Small intestine (tissue), 7 donors: ENCODE data around the gene F2RL1. TPM values are rescaled to one million over a fixed set of nuclear protein-coding genes. Genes with fewer than 3 reads are reported as not detected.
A peak's percentile ranks its signal among the peaks of the same experiment; 100 is the strongest.
"Not testable (repeated sequence)": the region's sequence is repeated elsewhere in the genome, so short reads cannot be mapped to it uniquely, and the experiment has no call there.

Experiments used
- DNase-seq, 2 donors: peaks; one replicate each; pipeline versions ENCODE4 v3.0.0 to v3.0.0-alpha.2; 2013
- FAIRE-seq: peaks from 2 replicates; lab custom pipeline; 2012; peaks lifted over from hg19 to GRCh38; lab: Jason Lieb, UNC
- H3K27ac ChIP-seq, 3 donors: one replicate each; pipeline ENCODE4 v1.5.1; 2013; ENCODE audit warnings: low read length in 2 of 3, mild to moderate bottlenecking in 2 of 3, control low read depth in 1 of 3, inconsistent platforms in 1 of 3, low read depth in 1 of 3, moderate library complexity in 1 of 3
- H3K27me3 ChIP-seq, 3 donors: one replicate each; pipeline ENCODE4 v1.6.1; 2013; ENCODE audit warnings: low read length in 3 of 3, inconsistent platforms in 1 of 3; ENCODE audit not compliant: control insufficient read depth in 3 of 3, insufficient read depth in 3 of 3
- H3K36me3 ChIP-seq, 3 donors: one replicate each; pipeline ENCODE4 v1.6.1; 2013; ENCODE audit warnings: low read length in 3 of 3, inconsistent platforms in 1 of 3, low read depth in 1 of 3, mild to moderate bottlenecking in 1 of 3, moderate library complexity in 1 of 3; ENCODE audit not compliant: control insufficient read depth in 3 of 3, insufficient read depth in 2 of 3
- H3K4me1 ChIP-seq, 3 donors: one replicate each; pipeline ENCODE4 v1.6.1; 2013; ENCODE audit warnings: low read length in 2 of 3, inconsistent platforms in 1 of 3, low read depth in 1 of 3, mild to moderate bottlenecking in 1 of 3, moderate library complexity in 1 of 3; ENCODE audit not compliant: control insufficient read depth in 3 of 3, insufficient read depth in 2 of 3
- H3K4me3 ChIP-seq, 3 donors: one replicate each; pipeline ENCODE4 v1.5.1; 2013; ENCODE audit warnings: low read length in 3 of 3, control low read depth in 1 of 3, inconsistent platforms in 1 of 3, low read depth in 1 of 3, mild to moderate bottlenecking in 1 of 3, moderate library complexity in 1 of 3
- H3K9me3 ChIP-seq, 2 donors: one replicate each; pipeline ENCODE4 v1.6.1; 2013; ENCODE audit warnings: low read depth in 1 of 2, low read length in 1 of 2; ENCODE audit not compliant: control insufficient read depth in 2 of 2, insufficient read depth in 1 of 2
- WGBS, 3 donors: extraction: QIAGEN DNeasy Blood & Tissue Kit; methylation state at CpG; one replicate each; pipeline ENCODE4 v1.1.7; 2013; 5-methylcytosine and 5-hydroxymethylcytosine counted together
- polyA plus RNA-seq, 4 donors: library from polyadenylated mRNA; stranded (reverse) in 3 of 4; unstranded in 1 of 4; fragments of 200-250 nt in 3 of 4; fragments of 120-200 nt in 1 of 4; gene quantifications; one replicate each; pipeline versions ENCODE4 v1.2.1 to v1.2.3, GENCODE V29; 2013
- donor health status: healthy with polysubstance abuse.
- donor health status: control.
- donor health status: control.
- donor health status: Bipolar disorder and iron deficiency.
- donor health status: healthy.

The F2RL1 gene
- polyA plus RNA-seq, 4 donors: 33.0 to 135 (median 36.8) TPM

DNA sequence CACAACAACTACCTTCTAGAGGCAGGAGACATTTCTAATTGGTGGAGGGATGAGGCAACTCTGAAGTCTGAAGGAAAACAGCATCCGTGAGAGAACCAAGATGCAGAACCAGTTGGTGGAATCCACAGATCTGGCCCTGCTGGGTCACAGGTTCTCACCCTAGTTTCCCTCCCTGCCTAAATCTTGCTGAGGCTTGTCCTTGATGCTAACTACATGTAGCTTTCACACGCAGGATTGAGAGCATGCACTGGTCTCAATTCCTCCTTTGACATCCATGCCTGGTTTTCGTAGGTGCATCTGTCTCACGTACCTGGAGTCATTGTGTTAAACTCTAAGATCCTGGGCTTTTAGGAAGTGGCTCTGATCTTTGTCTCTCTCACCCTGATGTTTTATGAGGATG lies 9.7 kb upstream of the F2RL1 start:
- 89 to 92% (median 90%) methylated on average over 4 of the region's 4 CpGs for WGBS, 3 donors
- Histone ChIP-seq H3K27me3 (no peaks in the 10 kb centered on the region), H3K9me3 (peaks cover 0 to 2% of the 10 kb centered on the region in 2 donors), H3K4me1 (peaks cover 0 to 14% (median 0%) of the 10 kb centered on the region in 3 donors), H3K4me3 (no peak overlapping the region), H3K36me3 (no peaks in the 10 kb centered on the region), H3K27ac (no peak overlapping the region)
- no peak for FAIRE-seq
- no peak for DNase-seq

DNA sequence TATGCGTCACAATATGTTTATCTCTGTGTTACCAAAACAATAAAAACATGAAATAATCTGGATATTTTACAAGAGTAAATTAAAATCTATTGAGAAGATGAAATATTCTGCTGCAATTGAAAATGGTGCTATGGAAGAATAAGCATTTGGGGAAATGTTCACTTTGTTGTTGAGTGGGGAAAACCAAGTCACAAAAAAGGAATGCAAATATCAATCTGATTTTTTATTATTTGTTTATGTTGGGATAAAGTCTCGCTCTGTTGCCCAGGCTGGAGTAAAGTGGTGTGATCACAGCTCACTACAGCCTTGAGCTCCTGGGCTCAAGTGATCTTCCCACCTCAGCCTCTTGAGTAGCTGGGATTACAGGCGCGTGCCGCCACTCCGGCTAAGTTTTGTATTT lies 8.6 kb upstream of the F2RL1 start:
- 92 to 97% (median 93%) methylated on average over 6 of the region's 6 CpGs for WGBS, 3 donors
- Histone ChIP-seq H3K27me3 (no peaks in the 10 kb centered on the region), H3K36me3 (no peaks in the 10 kb centered on the region), H3K4me3 (no peak overlapping the region), H3K9me3 (peaks cover 0 to 2% of the 10 kb centered on the region in 2 donors), H3K27ac (no peak overlapping the region), H3K4me1 (peaks cover 0 to 6% (median 0%) of the 10 kb centered on the region in 3 donors)
- no peak for FAIRE-seq
- DNase-seq: no peak

DNA sequence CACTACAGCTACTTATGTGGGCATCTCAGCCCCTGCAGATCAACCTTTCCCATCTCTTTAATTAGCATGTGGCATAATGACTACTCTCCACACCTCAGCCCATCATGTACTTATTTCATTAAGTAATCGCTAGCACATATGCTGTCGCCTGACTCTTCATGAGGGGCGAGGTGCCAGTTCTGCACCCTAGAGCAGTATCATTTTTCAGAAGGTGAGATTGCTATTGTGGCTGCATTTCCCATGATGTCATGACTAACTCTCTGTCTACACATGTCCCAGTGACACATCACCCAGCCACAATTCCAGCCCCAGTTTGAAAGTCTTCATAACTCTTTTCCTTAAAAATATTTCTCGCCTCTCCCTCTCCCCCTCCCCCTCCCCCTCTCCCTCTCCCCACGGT lies 7.6 kb upstream of the F2RL1 start:
- WGBS, 3 donors: 96 to 98% (median 97%) methylated on average over 5 of the region's 5 CpGs
- no peak overlapping the region for H3K27ac ChIP-seq

DNA sequence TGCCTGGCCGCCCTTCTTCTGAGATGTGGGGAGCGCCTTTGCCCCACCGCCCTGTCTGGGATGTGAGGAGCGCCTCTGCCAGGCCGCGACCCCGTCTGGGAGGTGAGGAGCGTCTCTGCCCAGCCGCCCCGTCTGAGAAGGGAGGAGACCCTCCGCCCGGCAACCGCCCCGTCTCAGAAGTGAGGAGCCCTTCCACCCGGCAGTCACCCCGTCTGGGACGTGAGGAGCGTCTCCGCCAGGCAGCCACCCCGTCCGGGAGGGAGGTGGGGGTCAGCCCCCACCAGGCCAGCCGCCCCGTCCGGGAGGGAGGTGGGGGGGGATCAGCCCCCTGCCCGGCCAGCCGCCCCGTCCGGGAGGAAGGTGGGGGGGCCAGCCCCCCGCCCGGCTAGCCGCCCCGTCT lies 6.6 kb upstream of the F2RL1 start:
- H3K27ac ChIP-seq, FAIRE-seq, DNase-seq, H3K4me1 ChIP-seq, H3K27me3 ChIP-seq, H3K36me3 ChIP-seq, H3K9me3 ChIP-seq, H3K4me3 ChIP-seq: not testable (repeated sequence)
- 96 to 97% (median 96%) methylated on average over 13 to 32 of the region's 32 CpGs for WGBS, 3 donors

More for the DNA sequence above, 7.6 kb upstream of the F2RL1 start:
- H3K4me3 ChIP-seq: no peak overlapping the region
- no peaks in the 10 kb centered on the region for H3K36me3 ChIP-seq
- peaks cover 0 to 3% (median 0%) of the 10 kb centered on the region in 3 donors for H3K4me1 ChIP-seq
- H3K9me3 ChIP-seq: peaks cover 0 to 2% of the 10 kb centered on the region in 2 donors
- DNase-seq (no peak), FAIRE-seq (no peak)
- H3K27me3 ChIP-seq: no peaks in the 10 kb centered on the region

DNA sequence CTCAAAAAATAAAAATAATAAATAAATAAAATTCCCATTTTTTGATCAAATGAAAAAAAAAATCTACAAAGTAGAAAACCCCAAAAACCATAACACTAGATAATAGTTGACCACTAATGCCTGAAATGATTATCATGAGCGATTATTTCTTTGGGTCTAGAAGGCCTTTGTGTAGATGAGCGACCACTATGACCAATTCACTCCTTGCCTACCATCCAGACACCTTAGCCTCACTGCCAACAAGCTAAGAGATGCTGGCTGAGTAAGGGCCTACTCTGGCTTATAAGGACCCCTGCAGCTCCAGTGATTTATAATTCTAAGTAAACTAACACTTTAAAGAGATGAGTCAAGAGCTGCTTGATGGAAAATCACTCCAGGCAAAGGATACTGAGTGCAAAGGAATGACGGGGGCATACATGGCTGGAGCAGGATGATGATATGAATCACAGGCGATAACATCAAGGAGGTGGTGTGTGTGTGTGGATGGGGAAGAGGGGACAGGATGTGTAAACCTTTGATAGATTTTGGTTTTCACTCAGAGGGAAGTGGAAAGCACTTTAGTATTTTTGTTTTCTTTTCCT lies 4.8 kb upstream of the F2RL1 start:
- no peak overlapping the region for H3K4me3 ChIP-seq
- WGBS, 3 donors: 81 to 93% (median 89%) methylated on average over 4 of the region's 4 CpGs
- peaks cover 0 to 2% of the 10 kb centered on the region in 2 donors for H3K9me3 ChIP-seq
- no peaks in the 10 kb centered on the region for H3K36me3 ChIP-seq
- FAIRE-seq: no peak
- H3K27ac ChIP-seq: no peak overlapping the region
- no peak for DNase-seq
- H3K27me3 ChIP-seq: peaks cover 0 to 4% (median 2%) of the 10 kb centered on the region in 3 donors
- peaks cover 0 to 5% (median 2%) of the 10 kb centered on the region in 3 donors for H3K4me1 ChIP-seq

DNA sequence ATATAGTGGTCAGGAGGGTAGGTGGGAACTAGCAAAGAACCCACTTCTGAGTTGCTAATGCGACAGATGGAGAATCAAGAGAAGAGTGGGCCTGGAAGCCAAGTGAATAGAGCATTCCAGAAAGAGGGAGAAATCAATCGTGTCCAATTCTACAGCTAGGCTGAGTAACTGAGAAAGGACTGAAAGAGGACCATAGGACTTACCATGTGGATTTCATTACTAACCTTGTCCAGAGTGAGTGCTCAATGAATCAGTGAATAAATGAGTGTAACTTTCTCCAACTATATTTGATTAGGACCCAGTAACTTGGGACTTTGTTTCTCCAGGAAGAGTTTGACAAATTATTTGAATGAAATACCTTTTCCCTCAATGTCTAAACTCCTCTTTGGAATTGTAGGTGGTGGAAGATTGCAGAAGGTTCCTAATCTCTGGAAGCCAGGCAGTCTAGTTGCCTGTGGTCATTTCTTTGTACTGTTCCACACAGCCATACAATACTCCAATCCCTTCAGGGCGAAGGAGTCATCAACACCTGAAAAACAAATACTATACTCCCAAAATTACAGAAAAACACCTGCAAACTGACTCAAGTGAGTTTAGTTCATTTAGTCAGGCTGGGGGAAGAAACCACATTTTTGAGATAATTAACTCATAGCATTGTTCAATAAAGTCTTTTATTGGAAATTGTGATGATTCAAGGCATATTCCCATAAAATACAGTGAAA lies 2.6 kb upstream of the F2RL1 start:
- Histone ChIP-seq H3K36me3 (no peaks in the 10 kb centered on the region), H3K9me3 (peaks cover 0 to under 1% of the 10 kb centered on the region in 2 donors), H3K27me3 (peaks cover 0 to 9% (median 2%) of the 10 kb centered on the region in 3 donors), H3K4me3 (no peak overlapping the region), H3K4me1 (peaks cover 0 to 7% (median 2%) of the 10 kb centered on the region in 3 donors), H3K27ac (no peak overlapping the region)
- 83 to 88% (median 84%) methylated on average over 3 of the region's 3 CpGs for WGBS, 3 donors
- no peak for FAIRE-seq
- DNase-seq: no peak

DNA sequence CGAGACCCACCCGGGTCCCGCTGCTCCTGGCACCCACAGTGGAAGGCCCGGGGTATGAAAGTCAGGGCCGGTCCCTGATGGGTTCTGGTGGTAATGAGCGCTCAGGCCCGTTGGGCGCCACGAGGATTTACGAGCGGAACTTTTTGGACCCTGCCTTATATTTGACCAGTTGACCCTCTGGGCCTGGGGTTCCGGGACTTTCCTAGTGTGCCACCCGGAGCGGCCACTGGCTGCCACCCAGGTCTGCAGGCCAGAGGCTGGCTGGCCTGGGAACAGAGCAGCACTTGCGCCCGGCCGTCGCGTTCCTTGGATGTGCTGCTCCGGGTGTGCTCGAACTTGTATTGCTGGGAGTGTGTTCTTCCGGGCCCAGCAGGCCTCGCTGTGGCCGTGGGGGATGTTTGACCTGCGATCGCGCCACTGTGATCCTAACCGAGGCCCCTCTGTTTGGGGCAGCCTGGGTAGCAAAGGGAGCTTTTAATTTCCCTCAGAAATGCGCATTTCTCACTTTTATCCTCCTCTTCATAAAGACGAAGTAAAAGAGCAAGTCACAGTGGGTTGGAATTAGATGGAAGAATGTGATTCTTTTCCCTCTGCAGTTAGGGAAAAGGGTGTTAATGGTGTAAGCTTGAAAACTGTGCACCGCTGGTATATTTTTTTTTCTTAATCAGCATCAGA lies 1.2 kb downstream of the F2RL1 start:
- Histone ChIP-seq H3K27ac (peak overlapping the region; percentile 88 to 98 (median 92)), H3K27me3 (peaks cover 0 to 9% (median 2%) of the 10 kb centered on the region in 3 donors), H3K36me3 (peaks cover 0 to 6% (median 0%) of the 10 kb centered on the region in 3 donors), H3K4me1 (peaks cover 2 to 16% (median 2%) of the 10 kb centered on the region in 3 donors), H3K9me3 (no peaks in the 10 kb centered on the region), H3K4me3 (peak overlapping the region; percentile 53 to 81 (median 76))
- DNase-seq: peak; percentile 47 to 62
- 3 to 32% (median 18%) methylated on average over 31 of the region's 31 CpGs for WGBS, 3 donors
- FAIRE-seq: no peak

DNA sequence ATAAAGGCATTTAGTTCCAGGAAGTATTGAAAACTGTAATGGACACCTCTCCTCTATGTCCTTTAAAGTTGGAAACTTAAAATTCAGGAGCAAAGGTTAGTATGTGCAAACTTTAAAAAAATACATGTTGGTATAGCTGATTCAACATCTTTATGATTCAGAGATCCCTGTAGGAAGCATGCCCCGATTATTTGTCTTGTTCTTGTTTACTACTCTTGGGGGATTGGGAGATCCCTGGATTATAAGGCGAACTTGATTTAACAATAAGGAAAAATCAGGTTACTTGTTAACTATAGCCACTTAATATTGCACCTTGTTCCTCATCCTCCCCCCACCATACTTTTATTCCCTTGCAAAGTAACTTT lies 1.7 kb downstream of the F2RL1 start:
- Histone ChIP-seq H3K27ac (peak overlapping the region in 2 of 3 donors; percentile 92 to 98), H3K9me3 (no peaks in the 10 kb centered on the region), H3K4me1 (peaks cover 2 to 16% (median 2%) of the 10 kb centered on the region in 3 donors), H3K36me3 (peaks cover 0 to 6% (median 0%) of the 10 kb centered on the region in 3 donors), H3K27me3 (peaks cover 0 to 9% (median 2%) of the 10 kb centered on the region in 3 donors), H3K4me3 (peak overlapping the region in 2 of 3 donors; percentile 76 to 81)
- DNase-seq: peak in 1 of 2 donors; percentile 53
- WGBS, 3 donors: 4 to 56% (median 21%) methylated on average over 2 of the region's 2 CpGs
- no peak for FAIRE-seq
